ENCODE results near the gene MDH1B. TPM values are rescaled to one million over a fixed set of nuclear protein-coding genes. Genes with fewer than 3 reads are reported as not detected.

MDH1B gene
- polyA plus RNA-seq, 2 of the 4 experiments (the other 2 are of a cell fraction): 2.8 to 3.2 TPM

- ChIA-PET POLR2A (no interaction called here), CTCF (interaction anchor here (1.8 kb wide), 1 partner anchor 9 kb away, joined by 5 read pairs; no protein-coding TSS in a partner anchor)
- H3K4me2 ChIP-seq: no peak overlapping the region
- DNase-seq (ENCODE audit: low read depth in 1 of 2, low spot score in 1 of 2) (no peak), FAIRE-seq (no peak), ATAC-seq (no peak)
- no peaks in the 10 kb centered on the region for H3K4me1 ChIP-seq
- no peaks in the 10 kb centered on the region for H3K9me3 ChIP-seq
- TF ChIP-seq, protein P1, sequence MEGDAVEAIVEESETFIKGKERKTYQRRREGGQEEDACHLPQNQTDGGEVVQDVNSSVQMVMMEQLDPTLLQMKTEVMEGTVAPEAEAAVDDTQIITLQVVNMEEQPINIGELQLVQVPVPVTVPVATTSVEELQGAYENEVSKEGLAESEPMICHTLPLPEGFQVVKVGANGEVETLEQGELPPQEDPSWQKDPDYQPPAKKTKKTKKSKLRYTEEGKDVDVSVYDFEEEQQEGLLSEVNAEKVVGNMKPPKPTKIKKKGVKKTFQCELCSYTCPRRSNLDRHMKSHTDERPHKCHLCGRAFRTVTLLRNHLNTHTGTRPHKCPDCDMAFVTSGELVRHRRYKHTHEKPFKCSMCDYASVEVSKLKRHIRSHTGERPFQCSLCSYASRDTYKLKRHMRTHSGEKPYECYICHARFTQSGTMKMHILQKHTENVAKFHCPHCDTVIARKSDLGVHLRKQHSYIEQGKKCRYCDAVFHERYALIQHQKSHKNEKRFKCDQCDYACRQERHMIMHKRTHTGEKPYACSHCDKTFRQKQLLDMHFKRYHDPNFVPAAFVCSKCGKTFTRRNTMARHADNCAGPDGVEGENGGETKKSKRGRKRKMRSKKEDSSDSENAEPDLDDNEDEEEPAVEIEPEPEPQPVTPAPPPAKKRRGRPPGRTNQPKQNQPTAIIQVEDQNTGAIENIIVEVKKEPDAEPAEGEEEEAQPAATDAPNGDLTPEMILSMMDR (IDR thresholded peaks at IDR 0.05): no peak
- TF ChIP-seq, protein P2, sequence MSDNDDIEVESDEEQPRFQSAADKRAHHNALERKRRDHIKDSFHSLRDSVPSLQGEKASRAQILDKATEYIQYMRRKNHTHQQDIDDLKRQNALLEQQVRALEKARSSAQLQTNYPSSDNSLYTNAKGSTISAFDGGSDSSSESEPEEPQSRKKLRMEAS (IDR thresholded peaks at IDR 0.05): no peak
- TF ChIP-seq SREBF2 (IDR thresholded peaks at IDR 0.05) (no peak), FOSB (CRISPR knock-in tag; IDR thresholded peaks at IDR 0.05) (no peak), PHF8 (IDR thresholded peaks at IDR 0.05; ENCODE audit: borderline replicate concordance, low read depth) (no peak), EP300 (IDR thresholded peaks at IDR 0.05) (no peak), MAZ (IDR thresholded peaks at IDR 0.05; ENCODE audit: borderline replicate concordance, low read depth, low read length) (no peak), NPAS2 (CRISPR knock-in tag; IDR thresholded peaks at IDR 0.05; ENCODE audit: borderline replicate concordance) (no peak), RNF2 (IDR thresholded peaks at IDR 0.05; ENCODE audit: borderline replicate concordance, low read depth) (no peak), CBX2 (IDR thresholded peaks at IDR 0.05; ENCODE audit: borderline replicate concordance, low read depth) (no peak), GATA3 (IDR thresholded peaks at IDR 0.05; ENCODE audit: borderline replicate concordance) (no peak), RCOR1 (IDR thresholded peaks at IDR 0.05; ENCODE audit: low read depth, low read length) (no peak), CEBPB (IDR thresholded peaks at IDR 0.05) (no peak), EHMT2 (IDR thresholded peaks at IDR 0.05; ENCODE audit: low read depth) (no peak), ZNF302 (CRISPR knock-in tag; IDR thresholded peaks at IDR 0.05) (no peak), CHD2 (IDR thresholded peaks at IDR 0.05; ENCODE audit: low read length, partially characterized antibody) (no peak)
- TF ChIP-seq, protein P3, sequence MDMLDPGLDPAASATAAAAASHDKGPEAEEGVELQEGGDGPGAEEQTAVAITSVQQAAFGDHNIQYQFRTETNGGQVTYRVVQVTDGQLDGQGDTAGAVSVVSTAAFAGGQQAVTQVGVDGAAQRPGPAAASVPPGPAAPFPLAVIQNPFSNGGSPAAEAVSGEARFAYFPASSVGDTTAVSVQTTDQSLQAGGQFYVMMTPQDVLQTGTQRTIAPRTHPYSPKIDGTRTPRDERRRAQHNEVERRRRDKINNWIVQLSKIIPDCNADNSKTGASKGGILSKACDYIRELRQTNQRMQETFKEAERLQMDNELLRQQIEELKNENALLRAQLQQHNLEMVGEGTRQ (IDR thresholded peaks at IDR 0.05): no peak
- no peak overlapping the region for H3K27ac ChIP-seq
- no peak overlapping the region for H3K4me3 ChIP-seq
- WGBS (ENCODE audit: missing lambda C conversion rate): 4% methylated on average over 1 of the region's 1 CpG
Measured at GRCh38 chr2:206756816-206757215, 8.3 kb downstream of the MDH1B start.

DNA sequence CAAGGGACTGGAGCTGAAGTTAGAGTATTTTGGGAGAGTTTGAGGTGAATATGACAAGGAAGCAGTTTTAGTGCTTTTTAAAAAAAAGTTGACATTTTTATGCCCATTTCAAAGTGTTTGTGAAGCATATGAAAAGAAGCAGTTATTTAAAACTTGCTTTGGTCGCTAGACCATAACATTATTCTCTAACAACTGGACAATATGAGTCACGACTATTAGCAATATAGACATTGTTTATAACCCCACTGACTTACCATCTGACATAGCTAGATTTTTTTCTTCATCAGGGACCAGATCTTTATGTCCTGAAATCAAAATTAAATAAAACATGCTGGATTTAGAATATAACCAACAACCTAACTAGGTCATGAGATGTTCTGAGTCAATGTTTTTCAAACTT, 24.3 kb downstream of the MDH1B start:
- no peak for FAIRE-seq
- POLR2A ChIA-PET: no interaction called here
- ATAC-seq: no peak

DNA sequence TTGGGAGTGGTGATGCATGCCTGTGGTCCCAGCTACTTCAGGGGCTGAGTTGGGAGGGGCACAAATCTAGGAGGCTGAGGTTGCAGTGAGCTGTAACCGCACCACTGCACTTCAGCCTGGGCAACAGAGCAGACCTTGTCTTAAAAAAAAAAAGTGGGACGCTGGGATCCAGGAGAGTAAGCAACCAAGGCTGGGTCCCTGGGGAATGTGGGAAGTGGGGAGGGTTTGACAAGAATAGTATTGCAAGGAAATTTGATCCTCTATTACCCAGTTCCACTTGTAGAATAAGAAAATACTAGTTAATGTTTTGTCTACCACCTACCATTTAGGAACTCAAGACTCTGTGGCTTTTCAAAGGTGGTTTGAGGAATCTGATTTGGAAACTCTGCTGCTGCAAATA, 25.9 kb downstream of the MDH1B start:
- POLR2A ChIA-PET: no interaction called here
- CTCF ChIA-PET: no interaction called here
- FAIRE-seq (no peak), DNase-seq (ENCODE audit: low read depth in 1 of 2, low spot score in 1 of 2) (no peak), ATAC-seq (no peak)
- Histone ChIP-seq H3K4me1 (no peaks in the 10 kb centered on the region), H3K27ac (no peak overlapping the region), H3K4me2 (no peak overlapping the region), H3K4me3 (no peak overlapping the region), H3K9me3 (no peaks in the 10 kb centered on the region)
- WGBS (ENCODE audit: missing lambda C conversion rate): 37% methylated on average over 2 of the region's 2 CpGs
- TF ChIP-seq RFX5 (IDR thresholded peaks at IDR 0.05): no peak
- no peak for TF ChIP-seq POLR2A (IDR thresholded peaks at IDR 0.05; ENCODE audit: low read length)
- TF ChIP-seq ATOH8 (CRISPR knock-in tag; IDR thresholded peaks at IDR 0.05; ENCODE audit: low read depth): no peak
- no peak for TF ChIP-seq EHMT2 (IDR thresholded peaks at IDR 0.05; ENCODE audit: low read depth)
- TF ChIP-seq FOXS1 (CRISPR knock-in tag; IDR thresholded peaks at IDR 0.05): no peak
- no peak for TF ChIP-seq GATA3 (IDR thresholded peaks at IDR 0.05; ENCODE audit: borderline replicate concordance)
- no peak for TF ChIP-seq FOSB (CRISPR knock-in tag; IDR thresholded peaks at IDR 0.05)
- no peak for TF ChIP-seq HDAC2 (IDR thresholded peaks at IDR 0.05)
- no peak for TF ChIP-seq HOXB5 (CRISPR knock-in tag; IDR thresholded peaks at IDR 0.05)
- no peak for TF ChIP-seq POLR2AphosphoS2 (conservative IDR thresholded peaks at IDR 0.05; ENCODE audit: low read length)
- TF ChIP-seq TP53 (CRISPR knock-in tag; IDR thresholded peaks at IDR 0.05): no peak
- no peak for TF ChIP-seq CEBPB (IDR thresholded peaks at IDR 0.05)
- TF ChIP-seq BCL3 (IDR thresholded peaks at IDR 0.05): no peak
- no peak for TF ChIP-seq MAFK (IDR thresholded peaks at IDR 0.05; ENCODE audit: partially characterized antibody)

More for the DNA sequence above, 24.3 kb downstream of the MDH1B start:
- CTCF ChIA-PET: no interaction called here
- H3K4me1 ChIP-seq: no peaks in the 10 kb centered on the region
- H3K4me2 ChIP-seq: no peak overlapping the region
- no peak overlapping the region for H3K4me3 ChIP-seq
- no peak for DNase-seq (ENCODE audit: low read depth in 1 of 2, low spot score in 1 of 2)
- no peaks in the 10 kb centered on the region for H3K9me3 ChIP-seq
- TF ChIP-seq ZFP36 (IDR thresholded peaks at IDR 0.05; ENCODE audit: borderline replicate concordance, partially characterized antibody) (no peak), EHF (CRISPR knock-in tag; IDR thresholded peaks at IDR 0.05) (no peak), RCOR1 (IDR thresholded peaks at IDR 0.05; ENCODE audit: low read depth, low read length) (no peak), CBX2 (IDR thresholded peaks at IDR 0.05; ENCODE audit: borderline replicate concordance, low read depth) (no peak), POLR2AphosphoS2 (conservative IDR thresholded peaks at IDR 0.05; ENCODE audit: low read length) (no peak), RNF2 (IDR thresholded peaks at IDR 0.05; ENCODE audit: borderline replicate concordance, low read depth) (no peak), PHF8 (IDR thresholded peaks at IDR 0.05; ENCODE audit: borderline replicate concordance, low read depth) (no peak), POLR2A (IDR thresholded peaks at IDR 0.05; ENCODE audit: low read length) (no peak)
- TF ChIP-seq, protein P4, sequence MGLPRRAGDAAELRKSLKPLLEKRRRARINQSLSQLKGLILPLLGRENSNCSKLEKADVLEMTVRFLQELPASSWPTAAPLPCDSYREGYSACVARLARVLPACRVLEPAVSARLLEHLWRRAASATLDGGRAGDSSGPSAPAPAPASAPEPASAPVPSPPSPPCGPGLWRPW (IDR thresholded peaks at IDR 0.05): no peak
- WGBS (ENCODE audit: missing lambda C conversion rate): 4% methylated on average over 2 of the region's 2 CpGs
- H3K27ac ChIP-seq: no peak overlapping the region

Data from A549 (cell line).